ENCODE measurements around the gene CLN3. TPM values are rescaled to one million over a fixed set of nuclear protein-coding genes. Genes with fewer than 3 reads are reported as not detected.
"Not testable (repeated sequence)": the region's sequence is repeated elsewhere in the genome, so short reads cannot be mapped to it uniquely, and the experiment has no call there.

The CLN3 gene
- total RNA-seq, 1 donor = 18.4 TPM

DNA sequence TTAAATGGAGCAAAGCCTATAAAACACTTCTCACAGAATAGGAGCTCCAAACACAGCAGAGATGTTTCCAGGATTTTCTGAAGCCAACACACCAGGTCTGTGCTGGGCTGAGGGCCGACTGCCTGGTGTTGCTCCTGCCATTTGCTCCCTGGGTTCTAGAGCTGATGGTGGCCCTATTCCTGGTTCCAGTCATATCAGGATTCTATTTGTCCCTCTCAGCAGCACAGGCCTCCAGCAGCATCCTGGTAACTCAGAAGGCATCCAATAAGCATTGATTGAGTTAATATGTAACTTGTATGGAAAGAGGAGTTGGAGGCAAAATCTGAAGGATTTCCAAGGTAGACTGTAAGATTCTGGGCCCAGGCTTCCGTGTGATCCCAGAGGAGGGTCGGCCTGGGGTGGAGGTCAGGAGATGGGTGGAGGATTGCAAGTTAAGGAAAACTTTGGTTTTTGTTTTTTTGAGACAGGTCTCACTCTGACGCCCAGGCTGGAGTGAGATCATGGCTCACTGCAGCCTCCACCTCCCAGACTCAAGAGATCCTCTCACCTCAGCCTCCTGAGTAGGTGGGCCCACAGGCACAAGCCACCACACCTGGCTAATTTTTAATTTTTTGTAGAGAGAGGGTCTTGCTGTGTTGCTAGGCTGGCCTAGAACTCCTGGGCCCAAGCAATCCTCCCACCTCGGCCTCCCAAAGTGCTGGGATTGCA, 41.2 kb upstream of the CLN3 start:
- DNase-seq (ENCODE audit: low read depth) = no peak
- TF ChIP-seq, protein P1, sequence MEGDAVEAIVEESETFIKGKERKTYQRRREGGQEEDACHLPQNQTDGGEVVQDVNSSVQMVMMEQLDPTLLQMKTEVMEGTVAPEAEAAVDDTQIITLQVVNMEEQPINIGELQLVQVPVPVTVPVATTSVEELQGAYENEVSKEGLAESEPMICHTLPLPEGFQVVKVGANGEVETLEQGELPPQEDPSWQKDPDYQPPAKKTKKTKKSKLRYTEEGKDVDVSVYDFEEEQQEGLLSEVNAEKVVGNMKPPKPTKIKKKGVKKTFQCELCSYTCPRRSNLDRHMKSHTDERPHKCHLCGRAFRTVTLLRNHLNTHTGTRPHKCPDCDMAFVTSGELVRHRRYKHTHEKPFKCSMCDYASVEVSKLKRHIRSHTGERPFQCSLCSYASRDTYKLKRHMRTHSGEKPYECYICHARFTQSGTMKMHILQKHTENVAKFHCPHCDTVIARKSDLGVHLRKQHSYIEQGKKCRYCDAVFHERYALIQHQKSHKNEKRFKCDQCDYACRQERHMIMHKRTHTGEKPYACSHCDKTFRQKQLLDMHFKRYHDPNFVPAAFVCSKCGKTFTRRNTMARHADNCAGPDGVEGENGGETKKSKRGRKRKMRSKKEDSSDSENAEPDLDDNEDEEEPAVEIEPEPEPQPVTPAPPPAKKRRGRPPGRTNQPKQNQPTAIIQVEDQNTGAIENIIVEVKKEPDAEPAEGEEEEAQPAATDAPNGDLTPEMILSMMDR (IDR thresholded peaks at IDR 0.05; ENCODE audit: insufficient read depth, low read length) = no peak
- H3K4me3 ChIP-seq (ENCODE audit: low read depth, low read length) = no peak overlapping the region

DNA sequence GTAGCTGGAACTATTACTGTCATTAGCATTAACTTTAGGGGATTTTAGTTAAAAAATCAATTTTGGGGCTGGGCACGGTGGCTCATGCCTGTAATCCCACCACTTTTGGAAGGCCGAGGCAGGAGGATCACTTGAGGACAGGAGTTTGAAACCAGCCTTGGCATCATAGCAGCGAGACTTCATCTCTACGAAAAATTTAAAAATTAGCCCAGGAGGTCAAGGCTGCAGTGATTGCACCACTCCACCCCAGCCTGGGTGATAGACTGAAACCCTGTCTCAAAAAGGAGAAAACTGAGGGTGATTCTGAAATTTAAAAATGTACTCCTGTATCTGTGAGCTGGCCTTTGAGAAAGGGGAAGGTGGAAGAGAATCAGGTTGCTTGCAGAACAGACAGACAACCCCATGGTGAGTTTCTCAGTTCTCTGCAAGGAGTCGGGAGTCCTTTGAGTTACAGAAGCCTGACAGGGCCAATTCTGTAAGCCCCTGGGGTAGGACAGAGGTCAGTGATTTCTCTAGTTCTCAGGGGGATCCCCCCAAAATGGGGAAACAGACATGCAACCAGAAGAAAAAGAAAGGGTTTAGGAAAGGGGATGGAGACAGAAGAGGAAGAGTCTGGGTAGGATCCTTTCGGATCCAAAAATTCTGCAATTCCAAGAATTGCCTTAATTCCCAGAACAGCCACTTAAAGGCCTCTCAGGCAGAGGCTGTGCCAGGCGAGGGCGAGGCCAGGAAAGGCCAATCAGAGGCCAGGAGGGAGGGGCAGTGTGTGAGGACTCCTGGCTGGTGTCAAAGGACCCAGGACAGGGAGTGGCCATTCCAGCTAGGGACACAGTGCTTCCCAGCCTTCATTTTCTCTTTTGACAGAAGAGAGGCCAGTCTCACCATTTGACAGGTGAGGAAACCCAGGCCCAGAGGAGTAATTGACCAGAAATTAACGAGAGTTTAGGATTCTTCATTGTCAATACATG, 40.2 kb upstream of the CLN3 start:
- H3K4me3 ChIP-seq (ENCODE audit: low read depth, low read length) = no peak overlapping the region
- DNase-seq (ENCODE audit: low read depth) = peak; percentile 61
- TF ChIP-seq, protein P1 (IDR thresholded peaks at IDR 0.05; ENCODE audit: insufficient read depth, low read length) = no peak

DNA sequence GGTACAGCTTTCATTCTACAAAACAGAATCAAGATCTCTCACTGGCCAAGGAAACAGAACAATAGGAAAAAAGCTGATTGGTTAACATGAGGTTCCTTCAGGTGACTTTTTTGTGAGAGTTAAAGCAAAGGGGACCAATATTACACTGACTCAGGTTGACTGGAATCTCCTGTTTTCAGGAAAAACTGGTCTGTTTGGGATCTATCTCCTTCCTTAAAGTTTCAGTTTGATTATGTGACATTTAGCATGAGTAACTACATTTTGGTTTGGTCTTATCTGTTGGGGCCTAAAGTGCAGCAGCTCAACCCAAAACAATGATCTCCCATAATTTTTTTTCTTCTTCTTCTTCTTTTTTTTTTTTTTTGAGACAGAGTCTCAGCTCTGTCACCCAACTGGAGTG, 37.2 kb upstream of the CLN3 start:
- no peak for DNase-seq (ENCODE audit: low read depth)
- no peak overlapping the region for H3K4me3 ChIP-seq (ENCODE audit: low read depth, low read length)
- TF ChIP-seq, protein P1 (IDR thresholded peaks at IDR 0.05; ENCODE audit: insufficient read depth, low read length) = no peak

DNA sequence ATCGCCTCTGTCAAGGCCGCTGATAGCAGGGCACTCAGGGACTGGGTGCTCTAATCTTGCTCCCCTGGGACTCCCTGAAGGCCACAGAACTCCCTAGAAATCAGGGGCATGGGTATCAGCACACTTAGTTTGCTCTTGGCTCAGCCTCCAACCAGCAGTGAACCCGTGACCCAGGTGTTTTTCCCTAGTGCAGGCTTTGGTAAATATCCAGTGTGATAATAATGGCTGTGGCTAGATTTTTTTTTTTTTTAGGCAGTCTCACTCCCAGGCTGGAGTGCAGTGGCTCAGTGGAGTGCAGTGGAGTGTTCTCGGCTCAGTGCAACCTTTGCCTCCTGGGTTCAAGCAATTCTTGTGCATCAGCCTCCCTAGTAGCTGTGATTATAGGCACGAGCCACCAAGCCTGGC, 36.6 kb upstream of the CLN3 start:
- TF ChIP-seq, protein P1 (IDR thresholded peaks at IDR 0.05; ENCODE audit: insufficient read depth, low read length) = no peak
- DNase-seq (ENCODE audit: low read depth) = no peak
- H3K4me3 ChIP-seq (ENCODE audit: low read depth, low read length) = no peak overlapping the region

DNA sequence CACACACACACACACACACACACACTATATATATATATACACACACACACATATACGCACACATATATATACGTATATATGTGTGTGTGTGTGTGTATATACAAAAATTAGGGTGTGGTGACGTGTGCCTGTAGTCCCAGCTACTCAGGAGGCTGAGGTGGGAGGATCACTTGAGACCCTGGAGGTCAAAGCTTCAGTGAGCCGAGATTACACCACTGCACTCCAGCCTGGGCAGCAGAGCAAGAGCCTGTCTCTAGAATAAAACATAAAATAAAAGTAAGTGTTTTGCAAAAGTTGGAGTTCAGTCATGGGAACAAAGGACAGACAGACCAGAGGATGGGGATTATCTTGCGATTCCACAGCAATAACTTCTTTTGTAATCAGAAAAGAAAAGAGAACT, 36.1 kb upstream of the CLN3 start:
- TF ChIP-seq, protein P1 (IDR thresholded peaks at IDR 0.05; ENCODE audit: insufficient read depth, low read length) = no peak
- no peak overlapping the region for H3K4me3 ChIP-seq (ENCODE audit: low read depth, low read length)
- no peak for DNase-seq (ENCODE audit: low read depth)

DNA sequence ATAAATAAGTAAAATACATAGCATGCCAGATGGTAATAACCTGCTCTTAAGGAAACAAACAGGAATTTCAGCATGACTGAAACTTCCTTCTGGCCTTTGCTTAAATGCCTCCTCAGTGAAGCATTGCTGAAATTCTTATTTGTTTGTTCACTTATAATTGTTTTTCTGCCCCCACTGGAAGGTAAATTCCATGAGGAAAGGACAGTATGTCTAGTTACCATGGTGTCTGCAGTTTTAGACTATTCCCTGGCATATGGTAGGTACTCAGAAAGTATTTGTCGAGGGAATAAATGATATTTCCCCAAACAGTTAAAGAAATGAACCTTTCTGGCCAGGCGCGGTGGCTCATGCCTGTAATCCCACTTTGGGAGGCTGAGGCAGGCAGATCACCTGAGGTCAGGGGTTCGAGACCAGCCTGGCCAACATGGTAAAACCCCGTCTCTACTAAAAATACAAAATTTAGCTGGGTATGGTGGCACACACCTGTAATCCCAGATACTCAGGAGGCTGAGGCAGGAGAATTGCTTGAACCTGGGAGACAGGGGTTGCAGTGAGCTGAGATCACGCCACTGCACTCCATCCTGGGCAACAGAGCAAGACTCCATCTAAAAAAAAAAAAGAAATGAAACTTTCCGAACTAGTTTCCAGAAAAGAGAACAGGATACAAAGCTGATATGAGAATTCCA, 35.4 kb upstream of the CLN3 start:
- not testable (repeated sequence) for DNase-seq (ENCODE audit: low read depth); H3K4me3 ChIP-seq (ENCODE audit: low read depth, low read length)

All from fibroblast of the aortic adventitia (primary cell).